ENCODE data around the gene MKKS.

- TF ChIP-seq EZH2 (IDR thresholded peaks at IDR 0.05; ENCODE audit: borderline replicate concordance, low read depth, low read length, severe bottlenecking) (no peak), CTCF (IDR thresholded peaks at IDR 0.05; ENCODE audit: borderline replicate concordance, extremely low read depth, low read length, poor library complexity, severe bottlenecking) (no peak)
Observed at GRCh38 chr20:10476319-10476724, 42.3 kb upstream of the MKKS start.
